ENCODE data around the gene E2F8. TPM values are rescaled to one million over a fixed set of nuclear protein-coding genes. Genes with fewer than 3 reads are reported as not detected.
A peak's percentile ranks its signal among the peaks of the same experiment; 100 is the strongest.

The E2F8 gene
- polyA plus RNA-seq, 3 donors: not detected

DNA sequence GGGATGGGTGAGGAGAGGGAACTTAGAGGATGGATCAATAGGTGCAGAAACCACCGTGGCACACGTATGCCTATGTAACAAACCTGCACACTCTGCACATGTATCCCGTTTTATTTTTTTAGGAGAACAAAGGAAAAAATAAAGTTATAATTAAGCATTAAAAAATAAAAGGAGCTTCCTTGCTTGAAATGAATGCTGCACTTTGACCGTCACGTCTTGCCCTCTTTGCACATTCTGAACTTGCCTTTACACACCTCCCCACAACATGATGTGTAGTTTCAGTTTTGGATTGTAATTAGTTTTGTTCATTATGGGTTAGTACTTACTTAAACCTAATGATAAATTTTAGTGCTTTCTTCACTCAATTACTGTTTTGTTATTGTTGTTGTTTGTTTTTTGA lies 35.9 kb downstream of the E2F8 start:
- peaks cover 0 to 3% (median 0%) of the 10 kb centered on the region in 3 donors for H3K27me3 Mint-ChIP-seq (ENCODE audit: low read depth in 3 of 3)

DNA sequence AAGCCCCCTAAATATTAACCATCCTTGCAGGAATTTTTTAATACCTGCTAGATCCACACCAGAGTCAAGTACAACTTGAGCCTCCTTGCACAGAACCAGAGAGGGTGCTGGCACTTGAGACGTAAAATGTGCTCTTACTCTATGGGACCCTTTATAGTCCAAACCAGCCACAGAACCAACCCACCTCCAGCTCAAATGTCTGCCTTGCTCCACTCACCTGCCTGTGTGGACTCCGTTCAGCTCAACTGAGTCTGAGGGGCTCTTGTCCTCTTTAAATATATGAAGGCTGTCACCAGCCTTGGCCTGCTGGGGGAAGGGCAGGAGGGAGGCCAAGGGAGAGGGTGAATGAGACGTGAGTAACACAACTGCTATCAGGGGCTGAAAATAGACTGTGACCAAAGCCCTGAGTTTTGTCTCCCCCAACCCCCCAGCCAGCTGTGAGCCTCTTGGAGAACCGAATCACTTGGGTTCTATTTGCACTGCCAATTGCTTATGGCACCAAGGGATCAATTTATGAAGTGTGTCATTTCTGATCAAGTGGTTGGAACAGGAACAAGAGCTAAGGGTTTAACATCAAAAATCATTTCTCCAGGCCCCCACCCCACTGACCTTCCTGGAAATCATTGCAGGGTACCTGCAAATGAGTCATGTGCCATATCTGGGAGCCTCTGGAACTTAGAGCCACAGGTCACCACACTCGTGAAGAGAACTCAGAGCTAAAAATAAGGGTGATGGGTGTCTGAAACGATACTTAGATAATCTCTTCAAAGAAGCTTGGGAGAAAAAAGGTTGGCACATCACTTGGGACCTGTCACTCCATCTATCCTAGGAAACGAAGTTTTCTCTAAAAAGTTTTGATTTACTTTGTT lies 38.8 kb downstream of the E2F8 start, which contains the start of gene CSRP3:
TSS of gene CSRP3 (minus strand) at position 247 of the 869 bp plus-strand sequence. CDS start 9,535 bp downstream, outside the sequence.
- peaks cover 0 to 3% (median 0%) of the 10 kb centered on the region in 3 donors for H3K27me3 Mint-ChIP-seq (ENCODE audit: low read depth in 3 of 3)
- peak within 1 kb of the TSS in 1 of 7 donors; percentile 19 for H3K27ac Mint-ChIP-seq
- intact Hi-C loops (cut with micrococcal nuclease): no loop called here
- Histone ChIP-seq H3K36me3 (replicated peaks in 1 of 2; ENCODE audit: control insufficient read depth in 1 of 2, insufficient read depth in 2 of 2, low read length in 2 of 2) (no peaks in the 10 kb centered on the region), H3K4me1 (ENCODE audit: control insufficient read depth in 1 of 2, insufficient read depth in 2 of 2, low read length in 2 of 2) (peaks cover 0 to 6% of the 10 kb centered on the region in 2 donors), H3K27ac (ENCODE audit: low read depth in 1 of 2, low read length in 2 of 2) (no peak within 1 kb of the TSS), H4K20me1 (ENCODE audit: insufficient read depth, low read length) (no peaks in the 10 kb centered on the region), H3K79me2 (ENCODE audit: insufficient read depth, low read length) (no peaks in the 10 kb centered on the region), H3K9ac (ENCODE audit: insufficient read depth, low read length, poor library complexity, severe bottlenecking) (no peak within 1 kb of the TSS), H3K4me3 (replicated peaks in 1 of 3; ENCODE audit: low read depth in 2 of 3, low read length in 3 of 3) (no peak within 1 kb of the TSS), H3K4me2 (replicated peaks; ENCODE audit: extremely low read depth, low read length, poor library complexity, severe bottlenecking) (no peak within 1 kb of the TSS), H3K9me3 (replicated peaks in 1 of 2; ENCODE audit: control insufficient read depth in 1 of 2, insufficient read depth in 1 of 2, low read length in 2 of 2) (no peaks in the 10 kb centered on the region), H2AFZ (ENCODE audit: insufficient read depth, low read depth, low read length, poor library complexity, severe bottlenecking) (no peak within 1 kb of the TSS), H3K27me3 (ENCODE audit: control insufficient read depth in 2 of 2, insufficient read depth in 2 of 2, low read length in 2 of 2) (no peaks in the 10 kb centered on the region)
- H3K4me1 Mint-ChIP-seq: peaks cover 14% of the 10 kb centered on the region
- H3K9me3 Mint-ChIP-seq: peaks cover 0 to 3% (median 0%) of the 10 kb centered on the region in 7 donors
- no peak within 1 kb of the TSS for H3K4me3 Mint-ChIP-seq
- no peaks in the 10 kb centered on the region for H3K36me3 Mint-ChIP-seq
- TF ChIP-seq, protein P1, sequence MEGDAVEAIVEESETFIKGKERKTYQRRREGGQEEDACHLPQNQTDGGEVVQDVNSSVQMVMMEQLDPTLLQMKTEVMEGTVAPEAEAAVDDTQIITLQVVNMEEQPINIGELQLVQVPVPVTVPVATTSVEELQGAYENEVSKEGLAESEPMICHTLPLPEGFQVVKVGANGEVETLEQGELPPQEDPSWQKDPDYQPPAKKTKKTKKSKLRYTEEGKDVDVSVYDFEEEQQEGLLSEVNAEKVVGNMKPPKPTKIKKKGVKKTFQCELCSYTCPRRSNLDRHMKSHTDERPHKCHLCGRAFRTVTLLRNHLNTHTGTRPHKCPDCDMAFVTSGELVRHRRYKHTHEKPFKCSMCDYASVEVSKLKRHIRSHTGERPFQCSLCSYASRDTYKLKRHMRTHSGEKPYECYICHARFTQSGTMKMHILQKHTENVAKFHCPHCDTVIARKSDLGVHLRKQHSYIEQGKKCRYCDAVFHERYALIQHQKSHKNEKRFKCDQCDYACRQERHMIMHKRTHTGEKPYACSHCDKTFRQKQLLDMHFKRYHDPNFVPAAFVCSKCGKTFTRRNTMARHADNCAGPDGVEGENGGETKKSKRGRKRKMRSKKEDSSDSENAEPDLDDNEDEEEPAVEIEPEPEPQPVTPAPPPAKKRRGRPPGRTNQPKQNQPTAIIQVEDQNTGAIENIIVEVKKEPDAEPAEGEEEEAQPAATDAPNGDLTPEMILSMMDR (IDR thresholded peaks at IDR 0.05): no peak
- DNase-seq: no peak
- 100% methylated on average over 1 of the region's 7 CpGs for WGBS (ENCODE audit: insufficient coverage)

More for the DNA sequence above, 35.9 kb downstream of the E2F8 start:
- H3K4me1 ChIP-seq (ENCODE audit: control insufficient read depth in 1 of 2, insufficient read depth in 2 of 2, low read length in 2 of 2): peaks cover 0 to 6% of the 10 kb centered on the region in 2 donors
- DNase-seq: no peak
- H3K4me2 ChIP-seq (replicated peaks; ENCODE audit: extremely low read depth, low read length, poor library complexity, severe bottlenecking): no peak overlapping the region
- no peak overlapping the region for H3K4me3 Mint-ChIP-seq
- no peaks in the 10 kb centered on the region for H3K9me3 ChIP-seq (replicated peaks in 1 of 2; ENCODE audit: control insufficient read depth in 1 of 2, insufficient read depth in 1 of 2, low read length in 2 of 2)
- H3K9ac ChIP-seq (ENCODE audit: insufficient read depth, low read length, poor library complexity, severe bottlenecking): no peak overlapping the region
- H3K4me3 ChIP-seq (replicated peaks in 1 of 3; ENCODE audit: low read depth in 2 of 3, low read length in 3 of 3): no peak overlapping the region
- H3K27me3 ChIP-seq (ENCODE audit: control insufficient read depth in 2 of 2, insufficient read depth in 2 of 2, low read length in 2 of 2): no peaks in the 10 kb centered on the region
- no peak overlapping the region for H2AFZ ChIP-seq (ENCODE audit: insufficient read depth, low read depth, low read length, poor library complexity, severe bottlenecking)
- no CpG with 5 or more reads among the region's 5 CpGs for WGBS (ENCODE audit: insufficient coverage)
- no peaks in the 10 kb centered on the region for H3K79me2 ChIP-seq (ENCODE audit: insufficient read depth, low read length)
- peaks cover 0 to 3% (median 0%) of the 10 kb centered on the region in 7 donors for H3K9me3 Mint-ChIP-seq
- intact Hi-C loops (cut with micrococcal nuclease): no loop called here
- H3K27ac ChIP-seq (ENCODE audit: low read depth in 1 of 2, low read length in 2 of 2): no peak overlapping the region
- TF ChIP-seq, protein P1 (IDR thresholded peaks at IDR 0.05): no peak
- no peaks in the 10 kb centered on the region for H3K36me3 ChIP-seq (replicated peaks in 1 of 2; ENCODE audit: control insufficient read depth in 1 of 2, insufficient read depth in 2 of 2, low read length in 2 of 2)
- peaks cover 14% of the 10 kb centered on the region for H3K4me1 Mint-ChIP-seq
- no peak overlapping the region for H3K27ac Mint-ChIP-seq
- no peaks in the 10 kb centered on the region for H3K36me3 Mint-ChIP-seq
- no peaks in the 10 kb centered on the region for H4K20me1 ChIP-seq (ENCODE audit: insufficient read depth, low read length)
